GM18867 (cell line): ENCODE results near the gene TRAF5.
"Not testable (repeated sequence)": the region's sequence is repeated elsewhere in the genome, so short reads cannot be mapped to it uniquely, and the experiment has no call there.

Source experiments
- ATAC-seq: cut with Tn5 transposase; IDR thresholded peaks from one replicate; pipeline ENCODE4 v1.9.1; 2021; ENCODE audit warnings: mild to moderate bottlenecking, moderate library complexity; ENCODE audit not compliant: unreplicated experiment

The TRAF5 gene

DNA sequence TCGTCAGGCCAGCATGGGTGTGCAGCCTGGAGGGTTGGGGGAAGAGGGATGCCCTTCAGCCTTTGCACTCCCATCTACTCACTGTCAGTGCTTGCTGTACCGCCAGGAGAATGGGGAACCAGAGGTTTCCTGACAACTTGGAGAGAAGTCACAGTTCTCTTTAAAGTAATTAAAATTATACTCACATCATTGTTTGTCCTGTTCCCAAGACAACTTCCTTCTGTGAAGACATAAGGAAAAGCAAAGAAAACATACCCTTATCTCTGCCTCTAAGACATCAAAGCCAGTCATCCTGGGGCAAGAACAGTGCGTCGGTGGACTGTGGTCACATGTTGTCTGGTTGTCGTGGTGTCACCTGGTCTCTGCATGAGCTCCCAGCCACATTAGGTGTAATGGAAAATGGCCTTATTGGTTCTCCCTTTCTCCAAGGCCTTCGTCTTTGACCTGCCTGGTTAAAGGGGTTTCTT lies 17.6 kb downstream of the TRAF5 start:
- ATAC-seq: no peak

DNA sequence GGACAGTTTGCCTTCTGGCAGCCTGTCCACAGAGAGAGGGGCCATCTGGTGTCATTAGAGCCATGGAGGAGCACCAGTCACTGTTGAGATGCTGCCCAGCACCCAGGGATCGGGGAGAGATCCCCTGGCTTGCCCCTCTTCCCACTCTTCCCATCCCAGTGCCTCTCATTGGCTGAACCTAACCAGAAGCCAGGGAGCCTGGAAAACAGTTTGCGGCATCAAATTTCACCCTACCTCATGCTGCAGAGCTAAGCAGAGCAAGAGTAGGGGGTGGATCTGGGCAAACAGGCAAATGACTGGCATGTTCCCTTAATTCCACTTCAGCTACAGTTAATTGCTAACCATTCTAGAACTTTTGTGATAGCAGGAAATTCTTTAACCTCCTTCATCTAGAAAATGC lies 19.1 kb downstream of the TRAF5 start:
- no peak for ATAC-seq

DNA sequence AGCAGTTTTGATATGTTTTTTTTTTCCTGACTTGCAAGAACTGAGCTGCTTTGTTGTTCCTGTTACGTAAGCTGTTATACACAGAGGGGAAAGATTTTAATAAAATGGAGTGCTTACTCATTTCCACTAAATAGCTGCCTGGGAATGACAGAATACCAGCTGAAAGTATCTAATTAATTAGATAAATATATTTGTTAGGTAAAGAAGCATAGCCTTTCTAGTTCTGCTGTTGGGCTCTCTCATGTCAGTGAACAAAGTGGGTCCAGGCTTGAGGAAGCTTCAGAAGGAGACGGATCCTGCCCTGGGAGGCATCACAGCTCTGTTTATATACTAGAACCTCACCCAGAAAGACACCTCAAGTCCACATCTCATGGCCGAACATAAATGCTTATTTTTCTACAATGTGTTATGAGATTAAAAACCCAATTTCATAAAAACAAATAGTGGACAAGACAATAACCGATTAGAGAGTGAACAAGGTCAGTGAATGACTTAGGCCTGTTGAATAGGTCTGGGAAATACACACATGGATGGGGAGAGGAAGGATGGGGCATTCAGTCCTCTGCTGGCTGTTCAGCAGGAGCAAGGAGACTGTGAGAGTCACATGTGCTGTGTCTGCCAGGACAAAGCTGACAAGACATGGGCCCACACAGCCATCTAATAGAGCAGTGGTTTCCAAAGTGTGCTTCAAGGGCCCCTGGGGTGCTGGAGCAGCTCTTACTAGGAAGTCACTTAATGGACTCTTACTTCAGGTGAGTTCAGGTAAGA lies 20.6 kb downstream of the TRAF5 start:
- ATAC-seq: no peak

DNA sequence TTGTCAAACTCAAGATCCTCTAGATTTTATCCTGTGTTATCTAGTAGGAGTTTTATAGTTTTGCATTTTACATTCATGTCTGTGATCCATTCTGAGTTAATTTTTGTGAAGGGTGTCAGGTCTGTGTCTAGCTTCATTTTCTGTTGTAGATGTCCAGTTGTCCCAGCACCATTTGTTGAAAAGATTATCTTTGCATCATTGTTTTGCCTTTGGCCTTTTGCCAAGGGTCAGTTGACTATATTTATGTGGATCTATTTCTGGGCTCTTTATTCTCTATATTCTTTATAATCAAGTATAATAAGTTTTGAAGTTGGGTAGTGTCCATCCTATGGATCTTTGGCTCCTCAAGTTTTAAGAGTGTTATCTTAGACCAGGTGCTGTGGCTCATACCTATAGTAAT lies 21.9 kb downstream of the TRAF5 start:
- ATAC-seq: no peak

DNA sequence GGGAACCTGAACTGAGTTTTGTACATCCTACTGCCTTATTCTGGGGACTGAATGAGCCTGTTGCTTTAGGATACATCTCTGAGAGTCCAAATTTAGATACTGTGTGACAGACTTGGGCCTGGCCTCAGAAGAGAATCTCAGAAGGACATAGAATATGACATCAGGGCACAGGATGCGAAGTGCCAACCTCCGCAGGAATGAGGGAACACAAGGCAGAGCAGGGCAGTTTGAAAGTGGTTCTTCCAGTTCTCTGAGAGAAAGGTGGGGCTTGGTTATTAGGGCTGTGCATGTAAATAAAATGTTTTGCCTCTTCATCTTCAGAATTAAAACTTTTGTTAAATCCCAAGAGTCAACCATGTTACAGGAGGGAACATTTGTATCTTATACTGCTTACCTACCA lies 23.1 kb downstream of the TRAF5 start:
- ATAC-seq: no peak

DNA sequence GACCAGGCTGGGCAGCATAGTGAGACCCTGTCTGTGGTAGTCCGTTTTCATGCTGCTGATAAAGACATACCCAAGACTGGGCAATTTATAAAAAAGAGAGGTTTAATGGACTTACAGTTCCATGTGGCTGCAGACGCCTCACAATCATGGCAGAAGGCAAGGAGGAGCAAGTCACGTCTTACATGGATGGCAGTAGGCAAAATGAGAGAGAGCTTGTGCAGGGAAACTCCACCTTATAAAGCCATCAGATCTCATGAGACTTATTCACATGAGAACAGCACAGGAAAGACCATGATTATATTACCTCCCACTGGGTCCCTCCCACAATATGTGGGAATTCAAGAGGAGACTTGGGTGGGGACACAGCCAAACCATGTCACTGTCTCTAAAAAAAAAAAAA lies 25.4 kb downstream of the TRAF5 start:
- not testable (repeated sequence) for ATAC-seq

DNA sequence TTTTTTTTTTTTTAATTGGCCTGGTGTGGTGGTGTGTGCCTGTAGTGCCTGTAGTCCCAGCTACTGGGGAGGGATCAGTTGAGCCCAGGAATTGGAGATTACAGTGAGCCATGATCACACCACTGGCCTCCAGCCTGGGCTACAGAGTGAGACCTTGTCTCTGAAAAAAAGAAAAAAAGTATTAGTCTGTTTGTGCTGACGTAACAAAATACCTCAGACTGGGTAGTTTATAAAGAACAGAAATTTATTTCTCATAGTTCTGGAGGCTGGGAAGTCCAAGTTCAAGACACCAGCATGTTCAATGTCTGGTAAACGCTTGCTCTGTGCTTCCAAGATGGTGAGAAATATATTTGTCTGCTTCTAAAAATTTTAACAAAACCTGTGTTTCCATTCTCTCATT lies 25.8 kb downstream of the TRAF5 start:
- no peak for ATAC-seq

DNA sequence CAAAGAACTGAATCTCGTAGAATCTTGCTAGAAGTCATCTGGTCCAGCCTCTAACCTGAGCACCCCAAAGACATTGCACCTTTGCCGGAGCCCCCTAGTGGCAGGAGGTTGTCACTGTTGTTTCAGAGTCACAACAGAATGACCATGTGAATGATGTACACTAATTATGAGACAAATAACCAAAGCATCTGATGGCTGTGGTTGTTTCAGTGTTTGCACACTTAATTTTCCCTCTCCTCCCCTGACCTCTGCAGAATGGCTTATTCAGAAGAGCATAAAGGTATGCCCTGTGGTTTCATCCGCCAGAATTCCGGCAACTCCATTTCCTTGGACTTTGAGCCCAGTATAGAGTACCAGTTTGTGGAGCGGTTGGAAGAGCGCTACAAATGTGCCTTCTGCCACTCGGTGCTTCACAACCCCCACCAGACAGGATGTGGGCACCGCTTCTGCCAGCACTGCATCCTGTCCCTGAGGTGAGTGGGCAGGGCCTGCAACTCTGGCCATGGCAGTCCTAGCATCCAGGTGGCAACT lies 26.4 kb downstream of the TRAF5 start:
- peak; percentile 85 for ATAC-seq

DNA sequence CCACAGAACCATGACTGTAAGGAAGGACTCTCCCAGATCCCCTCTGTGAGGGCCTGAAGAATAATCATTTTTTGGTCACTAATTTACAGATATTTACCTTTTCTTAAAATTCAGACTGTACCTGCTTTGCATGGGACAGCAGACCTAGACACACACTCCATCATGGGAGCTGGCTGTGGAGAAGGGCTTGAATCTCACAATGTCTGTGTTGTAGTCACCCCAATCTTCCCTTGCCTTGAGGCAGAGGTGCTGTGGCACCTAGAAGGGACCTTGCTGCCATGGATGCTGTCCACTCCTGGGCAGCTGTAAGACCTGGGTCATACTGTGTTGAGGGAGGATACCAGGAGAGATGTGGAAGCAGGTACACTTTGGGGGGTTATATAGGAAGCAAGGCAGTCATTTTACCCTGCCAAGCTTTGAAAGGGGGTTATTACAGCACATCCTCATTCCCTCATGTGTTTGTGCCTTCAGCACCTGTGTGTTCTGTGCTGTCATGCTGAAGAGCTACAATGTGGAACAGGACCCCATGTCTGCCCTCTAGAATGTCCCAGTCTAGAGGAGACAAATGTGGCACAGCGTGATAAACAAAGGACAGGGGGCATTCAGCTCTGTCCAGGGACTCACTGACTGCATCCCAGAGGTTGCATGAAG lies 27.1 kb downstream of the TRAF5 start:
- no peak for ATAC-seq

DNA sequence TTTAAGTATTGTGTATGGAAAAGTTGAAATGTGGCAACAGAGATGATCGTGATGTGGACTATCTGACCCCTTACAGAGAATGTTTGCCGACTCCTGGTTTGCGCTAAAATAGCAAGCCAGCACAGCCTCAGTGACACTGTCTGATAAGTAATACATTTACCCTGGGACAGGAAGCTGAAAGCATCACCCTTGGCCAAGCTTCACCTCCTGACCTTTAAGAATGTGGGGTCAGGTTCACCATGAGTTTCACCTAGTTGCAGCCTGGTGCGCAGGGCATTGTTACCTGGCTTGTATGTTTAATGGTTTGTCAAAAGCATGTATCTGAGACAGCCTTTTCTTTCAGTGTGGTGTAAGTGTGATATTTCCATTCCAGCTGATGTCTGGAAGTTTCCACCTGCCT lies 29.2 kb downstream of the TRAF5 start:
- no peak for ATAC-seq

DNA sequence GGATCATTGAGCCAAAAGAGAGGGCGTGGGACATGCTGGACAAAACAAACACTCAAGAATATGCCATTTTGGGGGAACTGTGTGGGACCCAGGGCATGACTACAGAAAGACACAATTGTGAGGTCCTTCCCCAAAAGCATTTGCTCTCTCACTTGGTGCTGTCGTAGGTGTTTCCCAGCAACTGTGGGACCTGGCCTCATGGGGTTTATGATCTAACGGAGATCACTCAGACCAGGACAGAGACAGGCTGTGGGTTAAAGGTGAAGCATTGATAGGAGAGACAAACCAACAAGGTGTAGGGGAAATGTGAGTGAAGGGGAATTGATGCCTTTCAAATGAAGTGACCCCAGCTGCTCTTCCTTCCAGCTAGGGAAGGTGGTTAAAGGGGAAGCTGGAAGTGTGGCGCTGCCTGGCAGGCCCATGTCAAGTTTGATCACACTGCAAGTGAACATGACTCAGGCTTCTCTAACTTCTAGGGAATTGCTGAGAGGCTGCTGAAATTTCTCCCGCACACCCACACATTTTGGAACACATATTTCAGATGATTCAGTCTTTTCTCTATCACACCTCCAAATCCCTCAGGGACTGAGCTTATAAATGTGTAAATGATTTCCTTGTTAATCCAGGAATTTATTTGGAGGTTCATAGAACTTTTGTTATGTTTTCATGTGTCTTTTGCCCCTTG lies 30.2 kb downstream of the TRAF5 start:
- no peak for ATAC-seq

DNA sequence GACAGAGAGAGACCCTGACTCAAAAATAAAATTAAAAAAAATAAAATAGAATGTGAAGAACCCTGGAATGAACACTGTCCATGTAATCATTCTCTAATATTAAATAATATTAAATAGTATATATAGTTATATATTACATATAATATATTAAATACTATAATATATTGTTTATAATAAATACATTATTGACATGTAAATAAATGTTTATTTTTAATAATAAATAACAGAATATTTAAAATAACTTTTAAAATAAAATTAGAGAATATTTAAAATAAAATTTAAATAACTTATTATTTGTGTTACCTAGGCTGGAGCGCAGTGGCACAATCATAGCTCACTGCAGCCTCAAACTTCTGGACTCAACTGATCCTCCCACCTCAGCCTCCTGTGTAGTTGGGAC lies 32.1 kb downstream of the TRAF5 start:
- no peak for ATAC-seq

DNA sequence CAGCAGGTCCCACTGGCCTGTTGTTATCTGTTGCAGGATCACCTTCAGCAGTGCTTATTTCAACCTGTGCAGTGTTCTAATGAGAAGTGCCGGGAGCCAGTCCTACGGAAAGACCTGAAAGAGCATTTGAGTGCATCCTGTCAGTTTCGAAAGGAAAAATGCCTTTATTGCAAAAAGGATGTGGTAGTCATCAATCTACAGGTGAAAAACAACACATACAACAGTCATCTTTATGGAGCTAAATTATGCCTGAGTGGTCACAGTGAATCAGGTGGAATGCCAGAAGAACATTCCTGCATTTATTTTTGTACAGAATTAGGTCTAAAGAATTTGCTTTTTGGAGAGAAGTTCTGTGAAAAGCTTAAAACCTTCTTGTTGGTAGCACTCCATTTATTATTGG lies 33.2 kb downstream of the TRAF5 start:
- no peak for ATAC-seq

DNA sequence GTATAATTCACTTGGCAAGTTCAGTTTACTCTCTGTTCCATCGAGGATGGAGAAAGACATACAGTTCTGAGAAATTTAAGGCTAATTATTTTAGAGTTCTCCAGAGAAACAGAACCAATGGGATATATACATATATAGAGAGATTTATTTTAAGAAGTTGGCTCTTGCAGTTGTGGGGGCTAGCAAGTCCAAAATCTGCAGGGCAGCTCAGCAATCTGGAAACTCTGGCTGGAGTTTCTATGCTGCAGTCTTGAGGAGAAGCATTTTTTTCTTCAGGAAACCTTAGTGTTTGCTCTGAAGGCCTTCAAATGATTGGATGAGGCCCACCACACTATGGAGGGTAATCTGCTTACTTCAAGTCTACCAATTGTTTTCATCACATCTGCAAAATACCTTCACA lies 34.6 kb downstream of the TRAF5 start:
- ATAC-seq: no peak

DNA sequence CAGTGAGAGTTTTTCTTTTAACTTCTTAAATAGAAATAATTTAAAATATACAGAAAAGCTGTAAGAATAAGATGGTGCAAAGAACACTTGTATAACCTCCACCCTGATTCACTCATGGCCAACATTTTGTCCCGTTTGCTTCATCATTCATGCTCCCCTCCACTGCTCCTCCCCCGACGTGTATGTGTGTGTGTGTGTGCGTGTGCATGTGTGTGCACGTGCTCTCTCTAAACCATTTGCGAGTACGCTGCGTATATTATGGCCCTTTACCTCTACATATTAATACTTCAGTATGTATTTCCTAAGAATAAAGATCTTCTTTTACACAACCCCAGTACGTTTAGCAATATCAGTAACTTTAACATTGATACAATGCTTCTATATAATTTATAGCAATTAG lies 43.0 kb downstream of the TRAF5 start:
- no peak for ATAC-seq

DNA sequence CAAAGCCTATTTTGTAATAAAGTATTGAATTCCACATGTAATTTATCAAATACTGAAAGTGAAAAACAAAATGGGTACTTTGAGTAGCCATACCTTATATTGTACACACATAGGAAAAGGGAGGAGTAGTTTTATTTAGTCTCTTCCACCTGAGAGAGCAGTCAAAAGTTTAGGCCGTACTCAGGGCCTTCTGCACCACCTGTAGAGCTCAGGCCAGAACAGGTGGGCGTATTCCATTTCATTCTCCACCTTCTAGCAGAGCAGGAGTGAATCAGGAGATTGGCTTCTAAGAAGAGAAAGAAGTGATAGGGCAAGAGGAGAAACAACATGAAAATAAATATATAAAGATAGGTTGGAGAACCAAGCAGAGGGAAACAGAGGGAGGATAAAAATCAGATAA lies 44.0 kb downstream of the TRAF5 start:
- no peak for ATAC-seq

DNA sequence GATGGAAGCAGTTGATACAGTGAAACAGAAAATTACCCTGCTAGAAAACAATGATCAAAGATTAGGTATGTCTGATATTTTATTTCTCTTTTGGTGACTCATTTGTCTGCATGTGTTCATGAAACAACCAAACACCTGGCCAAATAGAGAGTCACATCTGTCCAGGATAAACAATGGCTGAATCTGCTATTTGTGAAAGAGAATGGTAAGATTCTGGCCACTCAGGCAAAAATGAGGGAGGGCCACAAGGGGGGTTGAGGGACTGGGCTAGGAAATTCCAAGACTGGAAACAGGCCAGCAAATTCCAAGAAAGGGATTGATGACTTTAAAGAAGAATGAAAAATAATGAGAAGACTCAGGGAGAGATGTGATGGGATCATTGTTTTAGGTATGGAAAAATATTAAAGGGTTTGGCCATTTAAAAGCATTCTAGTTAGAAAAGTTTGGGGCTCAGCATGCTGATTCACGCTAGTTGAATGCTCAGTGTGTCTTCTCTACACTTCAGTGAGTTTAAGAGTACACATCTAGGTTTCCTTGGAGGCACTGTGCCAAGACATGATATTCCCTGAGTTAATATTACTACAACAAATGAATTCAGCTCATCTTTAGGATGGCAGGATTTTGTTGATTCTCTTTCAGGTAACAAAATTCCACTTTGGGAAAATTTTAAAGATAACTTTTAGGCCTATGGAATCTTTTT lies 44.9 kb downstream of the TRAF5 start:
- no peak for ATAC-seq

DNA sequence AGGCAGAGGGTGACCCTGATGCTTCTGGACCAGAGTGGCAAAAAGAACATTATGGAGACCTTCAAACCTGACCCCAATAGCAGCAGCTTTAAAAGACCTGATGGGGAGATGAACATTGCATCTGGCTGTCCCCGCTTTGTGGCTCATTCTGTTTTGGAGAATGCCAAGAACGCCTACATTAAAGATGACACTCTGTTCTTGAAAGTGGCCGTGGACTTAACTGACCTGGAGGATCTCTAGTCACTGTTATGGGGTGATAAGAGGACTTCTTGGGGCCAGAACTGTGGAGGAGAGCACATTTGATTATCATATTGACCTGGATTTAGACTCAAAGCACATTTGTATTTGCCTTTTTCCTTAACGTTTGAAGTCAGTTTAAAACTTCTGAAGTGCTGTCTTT lies 45.8 kb downstream of the TRAF5 start:
- no peak for ATAC-seq

DNA sequence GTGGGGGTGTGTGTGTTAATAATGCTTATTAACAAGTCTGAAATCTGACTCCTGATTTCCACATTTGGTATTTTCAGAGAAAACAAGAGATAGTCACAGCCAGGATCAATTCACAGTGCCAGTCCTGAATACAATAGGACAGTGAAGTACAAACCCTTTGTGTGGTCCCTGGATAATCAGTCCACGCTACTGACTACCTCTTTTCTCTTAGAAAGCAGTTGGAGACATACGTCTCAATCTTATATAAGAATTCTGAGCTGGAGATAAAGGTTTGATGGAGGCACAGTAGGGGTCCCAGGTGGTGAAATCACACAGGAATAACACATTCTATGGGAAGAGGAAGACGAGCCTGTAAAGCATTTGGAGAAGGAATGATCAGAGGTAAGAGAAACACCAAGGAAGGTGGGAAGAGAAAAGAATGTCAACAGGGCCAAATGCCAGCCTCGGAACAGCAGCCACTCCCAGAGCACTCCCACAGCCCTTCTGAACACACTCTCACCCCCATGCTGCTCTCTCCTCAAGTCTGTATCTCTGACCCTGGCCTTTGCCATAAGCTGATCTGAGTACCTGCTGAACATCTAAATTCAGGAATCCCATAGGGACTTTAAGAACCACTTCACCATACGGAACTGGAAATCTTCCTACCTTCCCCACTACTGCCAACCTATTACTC lies 48.6 kb downstream of the TRAF5 start:
- ATAC-seq: no peak

DNA sequence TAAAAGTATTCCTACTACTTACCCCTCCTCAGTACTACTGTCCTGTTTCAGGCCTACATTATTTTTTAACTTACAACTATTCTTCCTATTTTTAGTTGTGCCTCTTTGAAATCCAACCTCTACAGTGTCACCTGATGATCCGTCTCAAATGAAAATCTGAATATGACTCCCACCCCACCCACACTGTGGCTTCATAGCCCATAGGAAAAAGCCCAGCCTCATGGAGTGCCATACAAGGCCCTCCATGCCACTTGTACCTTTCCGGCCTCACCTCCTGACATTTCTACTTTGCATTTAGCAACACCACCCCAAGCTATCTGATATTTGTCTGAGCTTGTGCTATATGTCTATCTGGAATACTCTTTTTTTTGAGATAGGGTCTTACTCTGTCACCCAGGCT lies 49.3 kb downstream of the TRAF5 start:
- no peak for ATAC-seq
